ENCODE measurements around the gene OR10A3.

- TF ChIP-seq, protein P1, sequence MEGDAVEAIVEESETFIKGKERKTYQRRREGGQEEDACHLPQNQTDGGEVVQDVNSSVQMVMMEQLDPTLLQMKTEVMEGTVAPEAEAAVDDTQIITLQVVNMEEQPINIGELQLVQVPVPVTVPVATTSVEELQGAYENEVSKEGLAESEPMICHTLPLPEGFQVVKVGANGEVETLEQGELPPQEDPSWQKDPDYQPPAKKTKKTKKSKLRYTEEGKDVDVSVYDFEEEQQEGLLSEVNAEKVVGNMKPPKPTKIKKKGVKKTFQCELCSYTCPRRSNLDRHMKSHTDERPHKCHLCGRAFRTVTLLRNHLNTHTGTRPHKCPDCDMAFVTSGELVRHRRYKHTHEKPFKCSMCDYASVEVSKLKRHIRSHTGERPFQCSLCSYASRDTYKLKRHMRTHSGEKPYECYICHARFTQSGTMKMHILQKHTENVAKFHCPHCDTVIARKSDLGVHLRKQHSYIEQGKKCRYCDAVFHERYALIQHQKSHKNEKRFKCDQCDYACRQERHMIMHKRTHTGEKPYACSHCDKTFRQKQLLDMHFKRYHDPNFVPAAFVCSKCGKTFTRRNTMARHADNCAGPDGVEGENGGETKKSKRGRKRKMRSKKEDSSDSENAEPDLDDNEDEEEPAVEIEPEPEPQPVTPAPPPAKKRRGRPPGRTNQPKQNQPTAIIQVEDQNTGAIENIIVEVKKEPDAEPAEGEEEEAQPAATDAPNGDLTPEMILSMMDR (IDR thresholded peaks at IDR 0.05) = no peak
- TF ChIP-seq POLR2A (IDR thresholded peaks at IDR 0.05) = no peak
Observed at GRCh38 chr11:7941608-7942007, at the start of gene OR10A3.
